Measurements from ENCODE around the gene RARS2. TPM values are rescaled to one million over a fixed set of nuclear protein-coding genes. Genes with fewer than 3 reads are reported as not detected.

The RARS2 gene
- total and polyA plus RNA-seq, 2 of the 8 experiments (the other 6 are each of a cell fraction or from before 2014, with no cell fraction given), result 10.2 to 40.5 TPM

GRCh38 chr6:87544474-87544735 lies 45.4 kb downstream of the RARS2 start:
- peaks cover 0 to 48% (median 11%) of the 10 kb centered on the region in 4 experiments; a peak in 4 of 8 replicates for H3K36me3 ChIP-seq (ENCODE audit: control insufficient read depth in 2 of 4, insufficient read depth in 4 of 4, low read length in 3 of 4)
- H2BK120ac ChIP-seq (replicated peaks; ENCODE audit: low read depth, low read length), result no peak overlapping the region
- H2BK12ac ChIP-seq (ENCODE audit: low read depth, low read length), result no peak overlapping the region
- WGBS, 2 experiments (ENCODE audit: extremely low coverage in 1 of 2, insufficient coverage in 1 of 2, insufficient read length in 1 of 2, insufficient replicate concordance in 2 of 2, low coverage in 1 of 2, low lambda C conversion rate in 2 of 2, missing lambda C conversion rate in 1 of 2), result 95% methylated on average over 1 of the region's 1 CpG; no CpG with 5 or more reads in 1 of the 2 experiments
- H3K9ac ChIP-seq (replicated peaks in 1 of 4; ENCODE audit: extremely low read depth in 1 of 4, low read depth in 3 of 4, low read length in 3 of 4), result no peak overlapping the region
- no peak overlapping the region for H2BK15ac ChIP-seq (ENCODE audit: low read length)
- no peak overlapping the region for H3K23ac ChIP-seq (ENCODE audit: insufficient read length)
- no peak overlapping the region for H2AFZ ChIP-seq (ENCODE audit: low read length)
- no peak overlapping the region for H4K5ac ChIP-seq (ENCODE audit: insufficient read length, low read depth, low read length)
- no peak for FAIRE-seq
- H3K27ac ChIP-seq (ENCODE audit: low read depth, low read length), result no peak overlapping the region
- H3K14ac ChIP-seq (ENCODE audit: insufficient read length), result no peak overlapping the region
- H3K56ac ChIP-seq (replicated peaks; ENCODE audit: insufficient read length, low read depth, low read length), result no peak overlapping the region
- no peak for DNase-seq (ENCODE audit: low read depth in 1 of 2, low spot score in 2 of 2)
- H3K79me1 ChIP-seq (ENCODE audit: low read depth, low read length), result no peaks in the 10 kb centered on the region
- ChIA-PET POLR2A (ENCODE audit: partially characterized antibody) (interaction anchor here (0.7 kb wide), 1 partner anchor 832 kb away, joined by 3 read pairs; no protein-coding TSS in a partner anchor), CTCF (ENCODE audit: partially characterized antibody) (no interaction called here)
- H2BK20ac ChIP-seq (ENCODE audit: low read length), result no peak overlapping the region
- no peaks in the 10 kb centered on the region for H3K4me1 ChIP-seq (replicated peaks in 1 of 4; ENCODE audit: control insufficient read depth in 3 of 4, insufficient read depth in 4 of 4, low read length in 3 of 4)
- no peak overlapping the region for H4K91ac ChIP-seq (replicated peaks; ENCODE audit: insufficient read length, low read length)
- H2AK5ac ChIP-seq (ENCODE audit: low read depth, low read length), result no peak overlapping the region
- no peak overlapping the region for H3K4me2 ChIP-seq (ENCODE audit: insufficient read depth in 1 of 2, low read depth in 2 of 2, low read length in 2 of 2)
- no peaks in the 10 kb centered on the region for H4K20me1 ChIP-seq (replicated peaks in 1 of 2; ENCODE audit: control insufficient read depth in 1 of 2, insufficient read depth in 2 of 2, low read length in 2 of 2)
- no peak overlapping the region for H2BK5ac ChIP-seq (ENCODE audit: low read depth, low read length)
- TF ChIP-seq ATF2 (IDR thresholded peaks at IDR 0.05; ENCODE audit: low read length), result no peak
- no peak for TF ChIP-seq SUZ12 (IDR thresholded peaks at IDR 0.05; ENCODE audit: low read length)
- no peak for TF ChIP-seq GTF2F1 (IDR thresholded peaks at IDR 0.05; ENCODE audit: borderline replicate concordance, low read depth, low read length)
- no peak for TF ChIP-seq CHD2 (IDR thresholded peaks at IDR 0.05; ENCODE audit: low read length)
- TF ChIP-seq EP300 (IDR thresholded peaks at IDR 0.05; ENCODE audit: borderline replicate concordance in 1 of 2, low read depth in 2 of 2, low read length in 2 of 2), result no peak
- no peak for TF ChIP-seq TAF7 (optimal IDR thresholded peaks at IDR 0.05; ENCODE audit: borderline replicate concordance, low read depth, low read length)
- TF ChIP-seq PHF8 (conservative IDR thresholded peaks at IDR 0.05; ENCODE audit: low read depth, low read length), result no peak
- TF ChIP-seq ASH2L (IDR thresholded peaks at IDR 0.05; ENCODE audit: low read length), result no peak
- TF ChIP-seq JUND (IDR thresholded peaks at IDR 0.05; ENCODE audit: low read length), result no peak
- no peak for TF ChIP-seq RBBP5 (IDR thresholded peaks at IDR 0.05; ENCODE audit: borderline replicate concordance, low read depth, low read length)
- TF ChIP-seq CREB1 (IDR thresholded peaks at IDR 0.05), result no peak
- no peak for TF ChIP-seq YY1 (IDR thresholded peaks at IDR 0.05; ENCODE audit: low read depth, low read length)
- no peak overlapping the region for H3K18ac ChIP-seq (ENCODE audit: extremely low read depth, low read length)
- H3K27me3 ChIP-seq (replicated peaks in 1 of 4; ENCODE audit: control insufficient read depth in 3 of 4, extremely low read depth in 1 of 4, insufficient read depth in 3 of 4, low read length in 3 of 4), result no peaks in the 10 kb centered on the region
- no peaks in the 10 kb centered on the region for H3K23me2 ChIP-seq (ENCODE audit: low read depth, low read length)
- H3K79me2 ChIP-seq (ENCODE audit: control insufficient read depth in 1 of 2, insufficient read depth in 2 of 2, low read length in 2 of 2), result no peaks in the 10 kb centered on the region
- H3K9me3 ChIP-seq (ENCODE audit: insufficient read depth in 2 of 2, low read depth in 1 of 2, low read length in 1 of 2), result no peaks in the 10 kb centered on the region
- H3K4ac ChIP-seq (replicated peaks; ENCODE audit: insufficient read length, low read depth, low read length), result no peak overlapping the region
- H4K8ac ChIP-seq (ENCODE audit: extremely low read depth, insufficient read depth, low read length), result no peak overlapping the region
- no peak overlapping the region for H3K4me3 ChIP-seq (ENCODE audit: extremely low read depth in 1 of 4, insufficient read depth in 2 of 4, low read depth in 3 of 4, low read length in 4 of 4)

All from H1 (cell line).